ENCODE results near the gene WNK2. TPM values are rescaled to one million over a fixed set of nuclear protein-coding genes. Genes with fewer than 3 reads are reported as not detected.
A peak's percentile ranks its signal among the peaks of the same experiment; 100 is the strongest.

Gene WNK2
- total RNA-seq, 8 experiments from 2014 or later = 0.77 to 34.3 (median 19.2) TPM

DNA sequence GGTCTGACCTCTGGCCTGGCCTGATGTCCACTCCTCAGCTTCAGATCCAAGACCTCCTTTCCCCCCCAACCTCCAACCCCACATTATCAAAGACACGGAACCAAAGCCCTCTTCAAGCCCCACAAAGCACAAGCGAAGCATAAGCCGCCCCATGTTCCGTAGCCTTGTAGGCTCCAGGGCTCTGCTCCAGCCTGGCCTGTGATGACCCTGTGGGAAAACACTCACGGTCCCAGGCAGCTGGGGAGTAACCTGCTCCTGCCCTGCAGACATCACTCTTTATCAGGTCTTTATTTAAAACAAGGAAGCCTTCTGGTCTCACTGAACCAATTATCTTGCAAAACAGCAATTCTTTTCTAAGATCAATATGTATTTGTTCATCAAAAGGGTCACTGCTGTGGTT is 15.4 kb upstream of the WNK2 start:
- in situ Hi-C loops (cut with MboI; ENCODE audit: low pct_unique_long_range_greater_than_20kb in 2 of 9, low sequenced_read_pairs in 9 of 9, unreplicated experiment in 9 of 9) = loop anchor here in 6 of 9 experiments (10.0 to 25.0 kb wide), 5 partner anchors 136 to 794 kb away; partner anchors contain the start of gene BARX1 (in 1 of the 6)
- 0 to 70% (median 64%) methylated on average over 1 to 4 of the region's 5 CpGs; no CpG with 5 or more reads in 5 of the 10 experiments for WGBS, 10 experiments
- H3K27ac ChIP-seq = no peak overlapping the region
- peaks cover 19 to 20% of the 10 kb centered on the region in 2 donors for H3K4me1 ChIP-seq (replicated peaks in 1 of 2)
- H3K4me3 ChIP-seq = no peak overlapping the region
- ATAC-seq (replicated peaks in 6 of 8) = no peak

DNA sequence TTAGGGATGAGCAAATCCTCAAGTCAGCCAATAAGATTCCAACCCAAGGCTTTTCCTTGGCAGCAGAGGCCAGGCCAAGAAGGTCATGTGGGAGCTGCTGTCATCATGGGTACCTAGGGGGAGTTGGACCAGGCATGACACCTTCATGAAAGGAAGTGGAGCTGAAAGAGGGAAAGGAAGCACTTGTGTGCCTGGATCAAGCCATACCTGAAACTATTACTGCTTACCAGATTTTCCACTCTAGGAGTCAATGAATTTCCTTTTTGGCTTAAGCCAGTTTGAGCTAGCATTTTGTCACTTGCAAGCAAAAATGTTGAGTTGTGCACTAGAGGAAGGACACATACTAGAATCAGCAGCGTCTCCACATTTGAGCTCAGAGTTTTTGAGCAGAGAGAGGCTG is 14.5 kb upstream of the WNK2 start:
- in situ Hi-C loops (cut with MboI; ENCODE audit: low pct_unique_long_range_greater_than_20kb in 2 of 9, low sequenced_read_pairs in 9 of 9, unreplicated experiment in 9 of 9) = loop anchor here in 6 of 9 experiments (10.0 to 25.0 kb wide), 5 partner anchors 135 to 793 kb away; partner anchors contain the start of gene BARX1 (in 1 of the 6)
- Histone ChIP-seq H3K4me1 (replicated peaks in 1 of 2) (peaks cover 24 to 26% of the 10 kb centered on the region in 2 donors), H3K4me3 (no peak overlapping the region), H3K27ac (no peak overlapping the region)
- 38 to 88% (median 79%) methylated on average over 1 of the region's 1 CpG; no CpG with 5 or more reads in 6 of the 10 experiments for WGBS, 10 experiments
- ATAC-seq (replicated peaks in 6 of 8) = no peak

DNA sequence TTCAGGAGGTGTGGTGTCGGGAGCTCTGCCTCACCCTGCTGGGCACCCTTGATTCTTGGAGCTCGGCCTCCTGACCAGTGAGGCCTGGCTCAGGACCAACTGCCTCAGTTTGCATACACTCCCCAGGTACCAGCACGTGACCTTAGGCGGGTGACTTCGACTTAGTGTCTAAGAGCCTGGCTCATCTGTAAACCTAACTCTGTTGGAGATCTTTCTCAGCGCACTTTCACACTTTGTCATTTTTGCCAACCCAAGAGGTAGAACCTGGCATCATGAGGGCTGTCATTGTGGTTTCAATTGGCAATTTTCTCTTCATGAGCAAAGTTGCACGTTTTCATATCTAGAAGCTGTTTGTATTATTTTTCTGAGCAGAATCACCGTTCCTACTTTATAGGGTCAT is 13.4 kb upstream of the WNK2 start:
- Histone ChIP-seq H3K4me3 (no peak overlapping the region), H3K27ac (no peak overlapping the region), H3K4me1 (replicated peaks in 1 of 2) (peaks cover 24 to 26% of the 10 kb centered on the region in 2 donors)
- 33 to 100% (median 85%) methylated on average over 1 to 4 of the region's 8 CpGs; no CpG with 5 or more reads in 1 of the 10 experiments for WGBS, 10 experiments
- in situ Hi-C loops (cut with MboI; ENCODE audit: low pct_unique_long_range_greater_than_20kb in 2 of 9, low sequenced_read_pairs in 9 of 9, unreplicated experiment in 9 of 9) = loop anchor here in 4 of 9 experiments (25.0 kb wide), 4 partner anchors 142 to 792 kb away; partner anchors contain the start of gene BARX1 (in 1 of the 4)
- ATAC-seq (replicated peaks in 6 of 8) = no peak

DNA sequence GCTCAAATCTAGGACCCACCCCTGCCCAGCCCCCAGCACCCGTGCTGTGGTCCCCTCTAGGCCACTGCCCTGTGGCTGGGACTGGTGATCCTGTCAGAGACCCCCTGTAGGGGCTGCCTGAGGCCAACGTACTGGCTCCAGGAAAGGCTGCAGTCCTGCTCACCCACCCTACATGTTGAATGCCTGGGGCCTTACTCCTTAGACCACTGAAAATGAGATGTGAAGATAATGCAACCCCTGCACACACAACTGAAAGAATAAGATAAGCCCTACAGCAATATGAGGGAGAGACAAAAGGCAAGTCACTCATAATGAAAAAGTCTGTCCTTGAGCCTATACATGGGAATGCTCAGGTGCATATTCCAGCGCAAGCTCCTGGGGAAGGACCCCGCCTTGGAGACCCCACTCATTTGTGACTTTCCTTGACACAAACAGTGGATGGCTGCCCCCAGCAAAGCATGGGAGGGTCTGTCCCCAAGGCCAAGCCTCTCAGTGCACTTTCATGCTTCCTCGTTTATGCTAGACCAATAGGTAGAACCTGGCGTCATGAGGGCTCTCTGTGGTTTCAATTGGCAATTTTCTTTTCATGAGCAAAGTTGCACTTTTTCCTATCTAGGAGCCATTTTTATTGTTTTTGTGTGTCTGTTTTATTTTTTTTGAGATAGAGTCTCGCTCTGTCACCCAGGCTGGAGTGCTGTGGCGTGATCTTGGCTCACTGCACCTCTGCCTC is 12.5 kb upstream of the WNK2 start:
- ATAC-seq (replicated peaks in 6 of 8) = no peak
- H3K4me1 ChIP-seq (replicated peaks in 1 of 2) = peaks cover 24 to 26% of the 10 kb centered on the region in 2 donors
- 35 to 100% (median 84%) methylated on average over 1 to 6 of the region's 8 CpGs for WGBS, 10 experiments
- H3K27ac ChIP-seq = no peak overlapping the region
- in situ Hi-C loops (cut with MboI; ENCODE audit: low pct_unique_long_range_greater_than_20kb in 2 of 9, low sequenced_read_pairs in 9 of 9, unreplicated experiment in 9 of 9) = loop anchor here in 4 of 9 experiments (25.0 kb wide), 4 partner anchors 141 to 791 kb away; partner anchors contain the start of gene BARX1 (in 1 of the 4)
- H3K4me3 ChIP-seq = no peak overlapping the region

DNA sequence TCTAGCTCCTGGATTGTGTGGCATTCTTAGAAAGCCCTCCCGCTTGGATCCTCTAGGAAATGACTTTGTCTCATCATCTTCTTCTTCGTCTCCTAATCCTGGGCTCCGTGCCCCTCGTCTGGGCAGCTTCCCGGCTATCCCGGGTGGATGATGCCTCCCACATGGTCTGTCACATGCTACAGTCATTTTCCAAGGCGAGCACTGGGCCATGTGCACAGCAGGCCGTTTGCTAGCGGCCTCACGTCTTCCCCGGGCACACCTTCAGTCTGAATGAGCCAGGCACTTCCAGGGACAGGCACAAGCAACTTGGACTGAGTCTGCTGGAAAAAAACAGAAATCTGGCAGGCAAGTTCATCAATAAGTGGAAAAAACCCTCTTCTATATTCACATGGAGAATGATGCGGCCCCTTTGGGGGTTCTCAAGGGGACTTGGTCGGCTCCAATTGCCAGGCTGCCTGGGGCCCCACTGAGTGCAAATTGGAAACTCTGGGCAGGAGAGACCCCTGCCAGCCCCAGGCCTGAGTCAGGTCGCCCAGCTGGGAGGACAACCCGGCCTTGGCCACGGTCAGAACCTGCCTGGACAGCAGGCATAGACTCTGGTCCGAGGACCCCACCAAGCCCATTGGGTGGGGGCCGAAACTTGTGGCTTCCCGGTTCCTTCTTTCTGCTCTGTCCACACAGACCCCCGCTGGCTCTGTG is 11.1 kb upstream of the WNK2 start:
- WGBS, 10 experiments = 0 to 100% (median 45%) methylated on average over 1 to 12 of the region's 20 CpGs; no CpG with 5 or more reads in 2 of the 10 experiments

DNA sequence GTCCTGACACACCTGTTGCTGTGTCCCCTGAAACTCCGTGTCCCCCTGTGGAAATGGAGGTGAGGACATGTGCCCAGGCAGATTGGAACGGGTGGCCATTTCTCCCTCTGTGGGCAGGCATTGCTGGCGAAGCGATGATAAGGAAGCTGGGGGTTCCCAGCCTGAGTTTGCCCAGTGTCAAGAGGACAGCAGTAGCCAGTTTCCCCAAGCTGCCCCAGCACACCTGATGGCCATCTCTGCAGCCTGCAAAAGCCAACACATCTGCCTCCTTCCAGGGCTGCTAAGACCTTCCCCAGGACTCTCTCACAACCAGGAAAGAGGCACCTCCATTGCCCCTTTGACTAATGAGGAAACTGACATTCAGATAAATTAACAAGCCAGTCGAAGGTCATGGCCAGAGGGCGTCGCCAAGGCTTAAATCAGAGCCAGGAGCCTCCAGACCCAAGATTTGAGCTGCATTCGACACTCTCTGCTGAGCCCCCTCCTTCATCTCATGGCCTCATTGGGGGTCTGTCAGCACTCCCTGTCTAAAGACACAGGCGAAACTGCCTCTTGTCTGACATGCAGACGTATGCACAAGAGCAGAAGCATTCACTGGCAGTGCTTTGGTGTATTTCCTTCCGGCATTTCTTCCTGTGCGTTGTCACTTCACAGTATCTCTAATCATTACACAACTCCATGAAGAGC is 10.4 kb upstream of the WNK2 start:
- 0 to 89% (median 61%) methylated on average over 1 to 6 of the region's 12 CpGs; no CpG with 5 or more reads in 4 of the 10 experiments for WGBS, 10 experiments
- Histone ChIP-seq H3K4me1 (replicated peaks in 1 of 2) (peaks cover 23 to 25% of the 10 kb centered on the region in 2 donors), H3K4me3 (no peak overlapping the region), H3K27ac (peak overlapping the region in 1 of 2 donors; percentile 36)
- peak in 5 of 8 experiments; percentile 47 to 78 (median 73) for ATAC-seq (replicated peaks in 6 of 8)
- in situ Hi-C loops (cut with MboI; ENCODE audit: low pct_unique_long_range_greater_than_20kb in 2 of 9, low sequenced_read_pairs in 9 of 9, unreplicated experiment in 9 of 9) = loop anchor here in 4 of 9 experiments (25.0 kb wide), 4 partner anchors 139 to 789 kb away; partner anchors contain the start of gene BARX1 (in 1 of the 4)

More for the DNA sequence above, 11.1 kb upstream of the WNK2 start:
- Histone ChIP-seq H3K4me3 (no peak overlapping the region), H3K4me1 (replicated peaks in 1 of 2) (peaks cover 26 to 30% of the 10 kb centered on the region in 2 donors), H3K27ac (no peak overlapping the region)
- ATAC-seq (replicated peaks in 6 of 8) = peak in 5 of 8 experiments; percentile 20 to 39 (median 29)
- in situ Hi-C loops (cut with MboI; ENCODE audit: low pct_unique_long_range_greater_than_20kb in 2 of 9, low sequenced_read_pairs in 9 of 9, unreplicated experiment in 9 of 9) = loop anchor here in 4 of 9 experiments (25.0 kb wide), 4 partner anchors 139 to 789 kb away; partner anchors contain the start of gene BARX1 (in 1 of the 4)

DNA sequence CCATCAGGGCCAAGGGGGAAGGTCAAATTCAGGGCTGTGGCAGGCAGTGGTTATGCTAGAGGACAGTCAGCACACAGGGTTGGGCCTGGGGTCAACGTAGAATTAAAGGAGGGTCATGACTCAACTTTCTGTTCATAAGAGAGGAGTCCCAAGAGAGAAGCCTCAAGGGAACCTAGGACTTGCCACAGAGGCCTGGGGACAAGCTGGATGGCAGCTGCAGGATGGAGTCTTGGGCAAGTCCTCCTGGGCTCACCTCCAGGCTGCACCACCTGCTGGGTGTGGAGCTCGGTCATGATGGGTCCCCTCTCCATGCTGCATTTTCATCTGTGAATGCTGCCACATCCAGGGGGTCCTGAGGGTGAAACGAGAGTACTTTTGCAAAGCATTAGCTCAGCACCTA is 9.0 kb upstream of the WNK2 start:
- H3K4me1 ChIP-seq (replicated peaks in 1 of 2) = peaks cover 19 to 20% of the 10 kb centered on the region in 2 donors
- in situ Hi-C loops (cut with MboI; ENCODE audit: low pct_unique_long_range_greater_than_20kb in 2 of 9, low sequenced_read_pairs in 9 of 9, unreplicated experiment in 9 of 9) = loop anchor here in 4 of 9 experiments (25.0 kb wide), 5 partner anchors 137 to 787 kb away; partner anchors contain the start of genes BARX1 (in 1 of the 4), FAM120A (in 1 of the 4) and FAM120AOS (in 1 of the 4)
- whole genome bisulfite sequencing, 10 experiments = 0 to 92% (median 37%) methylated on average over 1 to 2 of the region's 3 CpGs; no CpG with 5 or more reads in 3 of the 10 experiments

DNA sequence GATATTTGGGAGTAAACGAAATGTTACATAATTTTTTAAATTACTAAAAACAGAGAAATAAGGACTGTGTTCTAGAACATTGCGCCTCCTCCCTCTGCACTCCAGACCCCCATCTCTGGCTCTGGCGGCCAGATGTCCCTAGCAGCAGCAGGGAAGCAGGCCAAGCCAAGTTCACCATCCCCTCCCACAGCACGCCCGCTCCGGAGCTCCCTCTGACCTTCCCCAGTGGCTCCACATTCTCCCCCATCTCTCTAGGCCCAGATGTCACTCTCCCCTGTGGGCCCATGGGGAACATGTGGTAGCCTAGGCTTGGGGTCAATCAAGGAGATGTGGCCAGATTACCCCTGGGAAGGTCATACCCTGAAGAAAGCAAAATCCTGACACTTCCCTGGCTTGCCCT is 6.3 kb upstream of the WNK2 start:
- peaks cover 16 to 17% of the 10 kb centered on the region in 2 donors for H3K4me1 ChIP-seq (replicated peaks in 1 of 2)
- WGBS, 10 experiments = 0 to 100% (median 76%) methylated on average over 1 to 5 of the region's 6 CpGs; no CpG with 5 or more reads in 4 of the 10 experiments
- ATAC-seq (replicated peaks in 6 of 8) = peak in 2 of 8 experiments; percentile 13 to 58

More for the DNA sequence above, 9.0 kb upstream of the WNK2 start:
- ATAC-seq (replicated peaks in 6 of 8) = no peak
- Histone ChIP-seq H3K27ac (no peak overlapping the region), H3K4me3 (no peak overlapping the region)

DNA sequence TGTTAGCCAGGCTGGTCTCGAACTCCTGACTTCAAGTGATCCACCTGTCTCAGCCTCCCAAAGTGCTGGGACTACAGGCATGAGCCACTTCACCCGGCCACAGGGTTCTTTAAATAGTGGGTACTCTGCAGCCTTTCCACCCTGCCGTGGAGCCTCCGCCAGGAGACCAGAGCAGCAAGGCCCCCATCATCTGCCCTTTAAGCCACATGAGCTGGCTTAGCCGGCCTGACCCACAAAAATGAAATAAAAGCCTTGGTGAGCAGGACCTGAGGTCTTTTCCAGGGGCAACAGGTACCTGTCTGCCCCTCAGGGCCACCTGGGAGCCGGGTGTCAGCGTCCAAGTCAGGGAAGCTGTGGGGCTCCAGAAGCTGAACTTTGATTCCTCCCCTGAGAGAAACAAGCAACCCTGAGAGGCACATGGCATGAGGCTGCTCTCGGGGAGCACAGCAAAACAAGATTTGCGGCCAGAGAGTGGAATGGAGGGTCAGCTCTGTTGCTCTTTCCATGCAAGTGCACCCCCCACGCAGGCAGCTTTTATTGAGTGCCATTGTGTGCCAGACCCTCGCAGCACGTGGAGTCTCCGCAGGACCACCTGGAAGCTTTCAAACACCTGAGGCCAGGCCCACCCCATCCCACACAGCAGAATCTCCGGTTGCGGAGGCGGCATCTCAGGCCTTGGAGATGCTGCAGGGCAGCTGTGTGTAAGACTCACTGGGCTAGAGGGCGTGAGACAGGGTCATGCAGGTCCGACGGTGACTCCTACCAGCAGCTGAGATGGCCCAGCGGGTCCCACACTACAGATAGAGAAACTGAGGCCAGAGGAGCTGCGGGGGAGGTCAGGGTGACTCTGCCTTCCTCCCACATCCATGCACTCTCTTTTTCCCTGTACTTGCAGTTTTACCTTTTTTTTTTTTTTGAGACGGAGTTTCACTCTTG is 4.8 kb upstream of the WNK2 start:
- in situ Hi-C loops (cut with MboI; ENCODE audit: low pct_unique_long_range_greater_than_20kb in 2 of 9, low sequenced_read_pairs in 9 of 9, unreplicated experiment in 9 of 9) = loop anchor here in 1 of 9 experiments (25.0 kb wide), 1 partner anchor 283 kb away; the partner anchor contains the start of genes FAM120A and FAM120AOS
- no peak for ATAC-seq (replicated peaks in 6 of 8)
- WGBS, 10 experiments = 21 to 100% (median 78%) methylated on average over 2 to 13 of the region's 22 CpGs; no CpG with 5 or more reads in 1 of the 10 experiments
- no peak overlapping the region for H3K4me3 ChIP-seq
- H3K27ac ChIP-seq = no peak overlapping the region
- peaks cover 2 to 4% of the 10 kb centered on the region in 2 donors for H3K4me1 ChIP-seq (replicated peaks in 1 of 2)

More for the DNA sequence above, 6.3 kb upstream of the WNK2 start:
- Histone ChIP-seq H3K27ac (no peak overlapping the region), H3K4me3 (no peak overlapping the region)
- in situ Hi-C loops (cut with MboI; ENCODE audit: low pct_unique_long_range_greater_than_20kb in 2 of 9, low sequenced_read_pairs in 9 of 9, unreplicated experiment in 9 of 9) = loop anchor here in 1 of 9 experiments (25.0 kb wide), 1 partner anchor 285 kb away; the partner anchor contains the start of genes FAM120A and FAM120AOS

DNA sequence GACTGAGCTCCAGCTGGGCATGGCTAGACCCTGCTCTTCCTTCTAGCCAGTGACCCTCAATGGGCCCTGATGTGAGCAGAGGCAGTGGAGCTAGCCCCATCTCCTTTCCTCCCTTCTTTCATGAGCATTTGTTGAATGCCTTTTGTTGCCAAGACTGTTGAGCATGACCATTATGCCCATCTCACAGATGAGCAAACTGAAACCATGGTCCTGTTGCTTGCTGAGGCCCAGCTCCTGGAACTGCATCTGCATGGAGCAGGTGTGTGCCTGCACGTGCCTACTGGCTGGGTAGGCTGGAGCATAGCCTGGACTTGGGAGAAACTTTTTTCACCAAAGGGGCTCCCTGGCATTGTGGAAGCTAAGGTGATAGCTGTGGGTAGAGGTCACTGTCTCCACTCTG is 3.0 kb upstream of the WNK2 start:
- 40 to 60% methylated on average over 1 of the region's 1 CpG; no CpG with 5 or more reads in 8 of the 10 experiments for WGBS, 10 experiments
- ATAC-seq (replicated peaks in 6 of 8) = no peak
- in situ Hi-C loops (cut with MboI; ENCODE audit: low pct_unique_long_range_greater_than_20kb in 2 of 9, low sequenced_read_pairs in 9 of 9, unreplicated experiment in 9 of 9) = loop anchor here in 1 of 9 experiments (25.0 kb wide), 1 partner anchor 281 kb away; the partner anchor contains the start of genes FAM120A and FAM120AOS
- H3K27ac ChIP-seq = no peak overlapping the region
- no peak overlapping the region for H3K4me3 ChIP-seq
- H3K4me1 ChIP-seq (replicated peaks in 1 of 2) = peaks cover 5 to 10% of the 10 kb centered on the region in 2 donors
